ACC112 (cell line): ENCODE measurements around the gene FAM72D.
"Not testable (repeated sequence)": the region's sequence is repeated elsewhere in the genome, so short reads cannot be mapped to it uniquely, and the experiment has no call there.

Experiments
- H2AFZ ChIP-seq: fragments of 200-600 bp; sonication (generic); one replicate; pipeline ENCODE4 v1.6.0; 2017; ENCODE audit warnings: antibody characterized with exemption, low read length; ENCODE audit not compliant: unreplicated experiment
- H3K27ac ChIP-seq: fragments of 200-600 bp; sonication (generic); 2 replicates; pipeline ENCODE4 v1.5.1; 2014; ENCODE audit warnings: low read depth, mild to moderate bottlenecking, antibody characterized with exemption, low read length, moderate library complexity
- H3K27me3 ChIP-seq: fragments of 200-600 bp; sonication (generic); 2 replicates; pipeline ENCODE4 v1.6.1; 2014; ENCODE audit warnings: mild to moderate bottlenecking, antibody characterized with exemption, low read length, moderate library complexity, mixed read lengths; ENCODE audit not compliant: insufficient read depth
- H3K36me3 ChIP-seq: fragments of 200-600 bp; sonication (generic); 2 replicates; pipeline ENCODE4 v1.6.1; 2016; ENCODE audit warnings: mild to moderate bottlenecking, antibody characterized with exemption, low read length, moderate library complexity, mixed read lengths; ENCODE audit not compliant: insufficient read depth
- H3K4me1 ChIP-seq: fragments of 200-600 bp; sonication (generic); one replicate; pipeline ENCODE4 v1.6.1; 2016; ENCODE audit warnings: low read length, mixed read lengths; ENCODE audit not compliant: insufficient read depth, unreplicated experiment, control insufficient read depth
- H3K4me3 ChIP-seq: fragments of 200-600 bp; sonication (generic); 2 replicates; pipeline ENCODE4 v1.5.1; 2014; ENCODE audit warnings: mild to moderate bottlenecking, low read depth, low read length
- H3K79me2 ChIP-seq: fragments of 200-600 bp; sonication (generic); one replicate; pipeline ENCODE4 v1.6.0; 2016; ENCODE audit warnings: low read length; ENCODE audit not compliant: control insufficient read depth, unreplicated experiment, insufficient read depth

The FAM72D gene

DNA sequence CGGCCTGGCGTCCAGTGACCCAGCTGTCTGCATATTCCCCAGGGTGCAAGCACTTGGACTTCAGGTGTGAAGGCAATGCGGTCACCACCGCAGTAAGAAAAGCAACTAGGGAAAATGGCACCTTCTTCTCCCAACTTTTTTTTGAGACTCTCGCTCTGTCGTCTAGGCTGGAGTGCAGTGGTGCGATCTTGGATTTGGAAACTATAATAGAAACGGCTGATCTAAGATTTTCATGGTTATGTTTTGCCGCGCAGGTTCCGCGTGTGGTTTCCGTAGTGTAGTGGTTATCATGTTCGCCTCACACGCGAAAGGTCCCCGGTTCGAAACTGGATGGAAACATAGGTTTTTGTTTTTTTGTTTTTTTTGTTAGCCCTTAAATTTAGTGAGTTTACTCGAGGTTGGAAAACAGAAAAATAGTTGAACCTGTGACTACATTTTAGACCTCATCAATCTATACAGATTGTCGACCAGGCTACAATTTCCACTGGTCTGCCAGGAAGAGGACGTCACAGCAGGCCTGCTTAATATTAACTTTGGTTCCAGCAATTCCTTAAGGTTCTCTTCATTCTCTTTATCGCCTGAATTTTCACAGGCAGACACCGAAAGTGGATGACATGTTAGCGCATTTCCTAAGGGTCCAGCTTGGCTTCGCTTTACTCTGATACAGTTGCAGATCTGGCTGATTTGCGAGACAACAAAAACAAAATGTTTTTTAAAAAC, 61.3 kb downstream of the FAM72D start:
- peak overlapping the region; percentile 60 for H3K4me3 ChIP-seq
- not testable (repeated sequence) for H3K79me2 ChIP-seq, H2AFZ ChIP-seq, H3K27ac ChIP-seq, H3K36me3 ChIP-seq, H3K4me1 ChIP-seq, H3K27me3 ChIP-seq

- H3K27ac ChIP-seq, H3K36me3 ChIP-seq, H2AFZ ChIP-seq, H3K79me2 ChIP-seq, H3K4me1 ChIP-seq, H3K27me3 ChIP-seq, H3K4me3 ChIP-seq: not testable (repeated sequence)
Measured at GRCh38 chr1:145157715-145158114, 61.9 kb downstream of the FAM72D start.

DNA sequence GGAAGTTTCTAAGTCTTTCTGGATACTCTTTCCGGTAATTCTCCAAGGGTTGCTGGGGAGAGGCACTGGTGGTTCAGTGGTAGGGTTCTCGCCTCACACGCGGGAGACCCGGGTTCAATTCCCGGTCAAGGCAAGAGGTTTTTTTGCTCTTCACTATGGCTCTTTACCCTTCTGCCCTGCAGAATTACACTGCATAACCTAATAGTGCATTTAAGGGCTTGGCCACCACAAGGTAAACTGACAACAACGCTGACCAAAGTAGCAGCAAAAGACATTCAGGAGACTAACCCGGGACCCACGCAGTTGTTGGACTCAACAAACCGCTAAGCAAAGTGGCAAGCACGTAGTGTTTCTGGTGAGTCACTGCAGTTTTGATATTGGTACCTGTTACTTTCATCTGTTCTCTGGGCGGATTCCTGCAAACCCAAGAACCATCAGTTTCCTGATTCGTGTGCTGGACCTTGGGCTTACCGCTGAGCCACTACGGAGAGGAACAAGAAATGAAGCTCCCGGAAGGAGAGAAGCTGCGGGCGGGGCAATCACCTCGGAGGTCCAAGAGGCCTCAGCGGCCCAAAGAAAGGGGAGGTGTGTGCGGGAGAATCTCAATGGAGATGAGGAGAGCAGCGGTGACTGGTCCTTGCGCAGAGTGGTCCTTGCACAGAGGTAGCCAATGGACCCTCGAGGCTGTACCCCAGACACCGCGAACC, 65.4 kb downstream of the FAM72D start:
- H2AFZ ChIP-seq, H3K79me2 ChIP-seq, H3K36me3 ChIP-seq, H3K4me3 ChIP-seq, H3K27ac ChIP-seq, H3K27me3 ChIP-seq, H3K4me1 ChIP-seq: not testable (repeated sequence)
